Measurements from ENCODE around the gene MKI67.
"Not testable (repeated sequence)": the region's sequence is repeated elsewhere in the genome, so short reads cannot be mapped to it uniquely, and the experiment has no call there.

DNA sequence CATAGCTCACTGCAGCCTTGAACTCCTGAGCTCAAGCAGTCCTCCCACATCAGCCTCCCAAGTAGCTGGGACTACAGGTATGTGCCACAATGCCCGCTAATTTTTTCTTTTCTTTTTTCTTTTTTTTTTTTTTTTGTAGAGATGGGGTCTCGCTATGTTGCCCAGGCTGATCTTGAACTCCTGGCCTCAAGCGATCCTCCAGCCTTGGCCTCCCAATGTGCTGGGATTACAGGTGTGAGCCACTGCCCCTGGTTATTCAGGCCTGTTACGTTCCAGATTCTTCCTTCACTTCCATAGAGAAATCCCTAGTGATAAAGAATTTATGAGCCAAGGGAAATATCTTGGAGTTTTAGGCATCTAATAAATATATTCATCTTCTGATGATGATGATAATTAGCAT, 31.6 kb downstream of the MKI67 start:
- TF ChIP-seq ZNF274 (IDR thresholded peaks at IDR 0.05; ENCODE audit: low read depth, low read length); YY1 (IDR thresholded peaks at IDR 0.05; ENCODE audit: insufficient read depth, insufficient read length); SUZ12 (IDR thresholded peaks at IDR 0.05; ENCODE audit: extremely low read depth, insufficient read depth, insufficient read length): not testable (repeated sequence)
